Common myeloid progenitor, CD34-positive (primary cell): Measurements from ENCODE around the gene DIP2C.
"Not testable (repeated sequence)": the region's sequence is repeated elsewhere in the genome, so short reads cannot be mapped to it uniquely, and the experiment has no call there.

Source experiments
- CTCF ChIA-PET: fragments of 350-600 bp; sonication (Branson Sonifier 250); formaldehyde crosslinking; loops from one replicate; lab custom pipeline; 2021; ENCODE audit warnings: antibody characterized with exemption; lab: Charles Lee
- POLR2A ChIA-PET: fragments of 350-600 bp; sonication (Branson Sonifier 250); formaldehyde crosslinking; loops from one replicate; lab custom pipeline; 2021; ENCODE audit warnings: antibody characterized with exemption; lab: Charles Lee
- DNase-seq, 3 donors: peaks; one replicate each; pipeline versions ENCODE4 v3.0.0 to v3.0.0-alpha.2; 2013
- H3K27ac ChIP-seq, 2 experiments: 1 replicate in 1 of 2; 2 replicates in 1 of 2; pipeline ENCODE4 v1.7.0; 2013; ENCODE audit warnings: inconsistent platforms in 2 of 2, low read length in 2 of 2, mild to moderate bottlenecking in 2 of 2, low read depth in 1 of 2, moderate library complexity in 1 of 2; ENCODE audit not compliant: severe bottlenecking in 2 of 2, insufficient read depth in 1 of 2, poor library complexity in 1 of 2
- H3K27me3 ChIP-seq, 5 experiments: replicated peaks in 2 of 5; 1 replicate in 3 of 5; 2 replicates in 2 of 5; pipeline versions ENCODE4 v1.6.1 to v1.7.0; 2013; ENCODE audit warnings: low read length in 4 of 5, mild to moderate bottlenecking in 2 of 5, moderate library complexity in 2 of 5, inconsistent platforms in 1 of 5; ENCODE audit not compliant: insufficient read depth in 5 of 5, control insufficient read depth in 4 of 5
- H3K36me3 ChIP-seq, 4 experiments: 1 replicate in 2 of 4; 2 replicates in 2 of 4; pipeline versions ENCODE4 v1.6.1 to v1.7.0; 2013; ENCODE audit warnings: low read length in 3 of 4, control low read depth in 1 of 4, mild to moderate bottlenecking in 1 of 4; ENCODE audit not compliant: control insufficient read depth in 4 of 4, insufficient read depth in 4 of 4
- H3K4me1 ChIP-seq, 4 experiments: 1 replicate in 3 of 4; 2 replicates in 1 of 4; pipeline versions ENCODE4 v1.6.1 to v1.7.1; 2013; ENCODE audit warnings: low read length in 3 of 4, mild to moderate bottlenecking in 3 of 4, control low read depth in 1 of 4, inconsistent platforms in 1 of 4, moderate library complexity in 1 of 4; ENCODE audit not compliant: control insufficient read depth in 4 of 4, insufficient read depth in 4 of 4; ENCODE audit errors: control extremely low read depth in 1 of 4
- H3K4me3 ChIP-seq, 7 experiments: 1 replicate in 4 of 7; 2 replicates in 3 of 7; pipeline versions ENCODE4 v1.5.1 to v1.7.0; 2013; ENCODE audit warnings: mild to moderate bottlenecking in 7 of 7, low read length in 6 of 7, moderate library complexity in 6 of 7, inconsistent platforms in 2 of 7, low read depth in 2 of 7, control low read depth in 1 of 7; ENCODE audit not compliant: insufficient read depth in 4 of 7, control insufficient read depth in 1 of 7; ENCODE audit errors: extremely low read depth in 1 of 7
- H3K9me3 ChIP-seq, 5 experiments: 1 replicate in 4 of 5; 2 replicates in 1 of 5; pipeline versions ENCODE4 v1.6.1 to v1.7.1; 2013; ENCODE audit warnings: low read length in 4 of 5, mild to moderate bottlenecking in 2 of 5, inconsistent platforms in 1 of 5, low read depth in 1 of 5, moderate library complexity in 1 of 5; ENCODE audit not compliant: control insufficient read depth in 4 of 5, insufficient read depth in 2 of 5; ENCODE audit errors: control extremely low read depth in 1 of 5
- WGBS: methylation state at CpG from one replicate; pipeline ENCODE4 v1.1.5; 2013; ENCODE audit not compliant: insufficient coverage; 5-methylcytosine and 5-hydroxymethylcytosine counted together

Gene DIP2C

DNA sequence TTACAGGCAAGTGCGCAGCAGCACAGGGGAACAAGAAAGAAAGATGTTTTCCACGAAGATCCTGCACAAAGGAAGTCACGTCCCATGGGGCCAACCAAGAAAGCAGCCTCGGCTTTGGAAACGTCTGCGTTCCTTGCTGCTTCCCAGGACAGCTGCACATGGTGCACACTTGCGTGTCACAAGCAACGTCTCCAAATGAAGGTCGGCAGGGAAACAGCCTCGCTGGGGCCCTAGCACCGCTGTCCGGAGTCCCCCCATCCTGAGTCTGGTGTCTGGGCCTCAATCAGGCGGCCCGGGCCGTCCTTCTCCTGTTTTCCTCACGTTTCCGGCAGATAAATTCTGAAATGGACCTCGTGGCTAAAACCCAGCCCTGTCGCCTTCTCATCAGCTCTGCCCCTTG lies 206.2 kb downstream of the DIP2C start:
- no peak for DNase-seq
- 98% methylated on average over 19 of the region's 19 CpGs for WGBS
- CTCF ChIA-PET: interaction anchor here (1.8 kb wide), 1 partner anchor 10 kb away, joined by 4 read pairs; no protein-coding TSS in a partner anchor
- Histone ChIP-seq H3K27ac (no peak overlapping the region), H3K4me1 (peaks cover 0 to 2% (median 0%) of the 10 kb centered on the region in 4 experiments), H3K27me3 (peaks cover 0 to 12% (median 5%) of the 10 kb centered on the region in 5 experiments), H3K36me3 (no peaks in the 10 kb centered on the region), H3K4me3 (no peak overlapping the region), H3K9me3 (no peaks in the 10 kb centered on the region)
- POLR2A ChIA-PET: no interaction called here

DNA sequence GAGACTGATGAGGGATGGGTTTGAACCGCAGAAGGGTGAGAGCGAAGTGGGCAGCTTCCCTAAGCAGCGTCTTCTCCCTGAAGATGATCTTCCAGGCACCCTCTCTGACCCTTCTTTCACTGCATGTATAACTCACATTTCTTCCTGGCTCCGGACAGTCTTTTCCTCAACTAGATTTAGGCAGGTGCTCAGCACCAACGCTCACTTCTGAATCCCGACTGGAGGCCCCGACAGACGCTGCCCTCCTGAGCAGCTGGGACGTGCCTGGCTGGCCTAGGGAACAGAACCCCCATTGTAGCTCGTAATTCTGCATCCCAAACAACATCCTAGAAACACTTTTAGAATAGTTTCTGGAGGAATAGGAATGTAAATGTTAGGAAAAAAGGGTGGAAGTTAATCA lies 206.6 kb downstream of the DIP2C start:
- CTCF ChIA-PET: interaction anchor here (1.8 kb wide), 1 partner anchor 10 kb away, joined by 4 read pairs; no protein-coding TSS in a partner anchor
- Histone ChIP-seq H3K27ac (no peak overlapping the region), H3K4me1 (peaks cover 0 to 2% (median 0%) of the 10 kb centered on the region in 4 experiments), H3K36me3 (no peaks in the 10 kb centered on the region), H3K27me3 (peaks cover 0 to 9% (median 5%) of the 10 kb centered on the region in 5 experiments), H3K9me3 (no peaks in the 10 kb centered on the region), H3K4me3 (no peak overlapping the region)
- WGBS: 96% methylated on average over 6 of the region's 10 CpGs
- no peak for DNase-seq
- POLR2A ChIA-PET: no interaction called here

DNA sequence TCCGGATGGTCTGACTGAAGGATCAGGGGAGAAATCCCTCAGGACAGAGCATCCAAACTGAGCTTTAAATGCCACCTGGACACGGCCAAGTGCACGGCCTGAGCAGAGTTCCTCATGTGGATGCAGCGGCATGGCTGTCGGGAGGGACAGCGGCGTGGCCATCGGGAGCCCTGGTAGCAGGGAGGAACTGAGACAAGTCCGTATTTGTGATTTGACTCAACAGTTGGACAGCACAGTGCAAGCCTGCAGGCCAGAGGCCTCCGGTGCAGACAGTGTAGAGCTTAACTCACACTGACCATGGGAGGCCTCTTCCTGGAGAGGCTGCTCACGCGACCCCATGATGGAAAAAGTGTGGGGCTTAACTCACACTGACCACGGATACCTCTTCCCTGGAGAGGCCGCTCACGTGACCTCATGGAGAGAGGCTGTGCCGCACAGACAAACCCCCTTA lies 207.4 kb downstream of the DIP2C start:
- H3K4me3 ChIP-seq: no peak overlapping the region
- H3K9me3 ChIP-seq: no peaks in the 10 kb centered on the region
- peaks cover 0 to 7% (median 5%) of the 10 kb centered on the region in 5 experiments for H3K27me3 ChIP-seq
- WGBS: 97% methylated on average over 16 of the region's 16 CpGs
- ChIA-PET POLR2A (no interaction called here), CTCF (interaction anchor here (1.8 kb wide), 1 partner anchor 11 kb away, joined by 4 read pairs; no protein-coding TSS in a partner anchor)
- peaks cover 0 to 2% (median 0%) of the 10 kb centered on the region in 4 experiments for H3K4me1 ChIP-seq
- no peaks in the 10 kb centered on the region for H3K36me3 ChIP-seq
- DNase-seq: no peak
- H3K27ac ChIP-seq: no peak overlapping the region

DNA sequence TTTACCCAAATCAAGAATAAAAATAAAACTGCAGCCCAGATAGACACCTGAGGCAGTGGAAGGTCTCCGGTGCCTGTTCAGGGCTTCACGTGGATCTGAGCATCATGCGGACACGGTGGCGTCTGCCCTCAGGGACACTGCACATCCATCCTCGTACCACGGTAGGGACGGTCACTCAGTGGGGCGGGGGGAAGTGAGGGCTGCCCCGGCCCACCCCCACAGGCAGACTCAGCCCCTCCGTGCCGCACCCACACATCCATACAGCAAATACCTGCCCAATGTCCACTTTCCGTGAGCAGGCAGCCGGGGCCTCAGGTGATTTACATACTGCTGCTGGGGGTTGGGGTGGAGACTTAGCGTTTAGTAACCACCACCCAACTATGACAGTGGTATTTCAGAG lies 207.8 kb downstream of the DIP2C start:
- H3K36me3 ChIP-seq: no peaks in the 10 kb centered on the region
- no peak overlapping the region for H3K4me3 ChIP-seq
- CTCF ChIA-PET: no interaction called here
- H3K27me3 ChIP-seq: peaks cover 0 to 5% (median 3%) of the 10 kb centered on the region in 5 experiments
- DNase-seq: no peak
- H3K4me1 ChIP-seq: peaks cover 0 to 2% (median 0%) of the 10 kb centered on the region in 4 experiments
- POLR2A ChIA-PET: no interaction called here
- 98% methylated on average over 11 of the region's 15 CpGs for WGBS
- no peak overlapping the region for H3K27ac ChIP-seq
- no peaks in the 10 kb centered on the region for H3K9me3 ChIP-seq

DNA sequence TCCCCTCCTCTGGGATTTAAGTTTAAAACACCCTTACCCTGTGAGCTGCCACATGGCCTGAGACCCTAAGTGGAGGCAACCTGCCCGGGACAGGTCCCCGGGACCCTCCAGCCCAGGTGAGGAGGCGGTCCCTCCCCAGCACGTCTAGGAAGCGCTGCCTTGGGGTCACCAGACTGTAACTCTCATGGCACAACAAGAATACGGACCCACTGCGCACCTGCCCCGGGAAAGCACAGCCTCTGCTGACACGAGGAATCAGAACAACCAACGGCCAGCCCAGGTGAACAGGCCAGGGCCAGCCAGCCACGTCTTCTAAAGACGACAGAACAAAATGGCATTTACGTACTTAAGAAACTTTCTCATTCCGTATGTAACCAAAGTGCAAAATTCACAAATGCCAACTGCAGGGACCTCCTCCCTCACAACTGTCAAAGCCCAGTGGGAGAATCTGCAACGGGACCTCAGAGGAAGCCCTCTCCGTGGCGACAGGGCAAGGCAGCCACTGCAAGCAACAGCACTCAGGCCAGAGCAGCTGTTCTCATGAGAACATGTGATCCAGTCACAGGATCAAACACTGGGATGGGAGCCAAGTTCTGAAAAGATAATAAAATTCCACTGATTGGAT lies 208.4 kb downstream of the DIP2C start:
- POLR2A ChIA-PET: no interaction called here
- WGBS: 84% methylated on average over 17 of the region's 17 CpGs
- H3K36me3 ChIP-seq: no peaks in the 10 kb centered on the region
- no peak overlapping the region for H3K4me3 ChIP-seq
- CTCF ChIA-PET: no interaction called here
- no peak for DNase-seq
- no peak overlapping the region for H3K27ac ChIP-seq
- peaks cover 0 to 2% (median 0%) of the 10 kb centered on the region in 4 experiments for H3K4me1 ChIP-seq
- H3K27me3 ChIP-seq: peaks cover 0 to 8% (median 1%) of the 10 kb centered on the region in 5 experiments
- H3K9me3 ChIP-seq: no peaks in the 10 kb centered on the region

DNA sequence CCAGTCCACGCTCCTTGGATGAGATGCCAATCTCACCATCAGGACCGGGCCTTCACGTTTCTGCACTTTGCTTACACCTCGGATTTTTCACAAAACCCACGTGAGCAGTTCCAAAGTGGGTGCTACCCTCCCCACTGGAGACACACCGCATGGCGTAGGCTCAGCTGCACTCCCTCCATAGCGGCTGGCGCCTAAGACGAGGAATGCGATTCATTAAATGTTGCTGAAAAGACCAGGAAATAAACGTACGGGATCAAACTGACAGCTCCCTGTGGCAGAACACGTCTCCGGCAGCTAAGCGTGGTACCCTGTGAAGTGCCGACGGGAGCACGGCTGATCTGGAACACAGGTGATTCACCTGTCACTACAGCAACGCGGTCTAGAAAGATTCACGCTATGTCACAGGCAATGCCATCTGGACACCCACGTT lies 209.0 kb downstream of the DIP2C start:
- DNase-seq: no peak
- no peaks in the 10 kb centered on the region for H3K36me3 ChIP-seq
- no peak overlapping the region for H3K4me3 ChIP-seq
- ChIA-PET POLR2A (no interaction called here), CTCF (no interaction called here)
- H3K27ac ChIP-seq: no peak overlapping the region
- peaks cover 0 to 6% (median 3%) of the 10 kb centered on the region in 5 experiments for H3K27me3 ChIP-seq
- H3K4me1 ChIP-seq: peaks cover 0 to 2% (median 0%) of the 10 kb centered on the region in 4 experiments
- no peaks in the 10 kb centered on the region for H3K9me3 ChIP-seq
- WGBS: 96% methylated on average over 23 of the region's 23 CpGs

DNA sequence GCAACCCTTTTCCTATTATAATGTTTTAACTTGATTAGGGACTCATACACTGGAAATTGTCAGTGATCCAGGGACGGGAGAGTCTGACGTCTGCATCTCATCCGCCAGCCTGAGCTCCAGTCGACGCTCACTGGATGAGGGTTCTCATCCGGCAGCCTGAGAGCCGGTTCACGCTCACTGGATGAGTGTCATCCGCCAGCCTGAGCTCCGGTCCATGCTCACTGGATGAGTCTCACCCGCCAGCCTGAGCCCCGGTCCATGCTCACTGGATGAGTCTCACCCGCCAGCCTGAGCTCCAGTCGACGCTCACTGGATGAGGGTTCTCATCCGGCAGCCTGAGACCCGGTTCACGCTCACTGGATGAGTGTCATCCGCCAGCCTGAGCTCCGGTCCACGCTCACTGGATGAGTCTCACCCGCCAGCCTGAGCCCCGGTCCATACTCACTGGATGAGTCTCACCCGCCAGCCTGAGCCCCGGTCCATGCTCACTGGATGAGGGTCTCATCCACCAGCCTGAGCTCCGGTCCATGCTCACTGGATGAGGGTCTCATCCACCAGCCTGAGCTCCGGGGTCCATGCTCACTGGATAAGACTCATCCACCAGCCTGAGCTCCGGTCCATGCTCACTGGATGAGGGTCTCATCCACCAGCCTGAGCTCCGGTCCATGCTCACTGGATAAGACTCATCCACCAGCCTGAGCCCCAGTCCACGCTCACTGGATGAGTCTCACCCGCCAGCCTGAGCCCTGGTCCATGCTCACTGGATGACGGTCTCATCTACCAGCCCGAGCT lies 209.6 kb downstream of the DIP2C start:
- H3K36me3 ChIP-seq, POLR2A ChIA-PET, CTCF ChIA-PET: not testable (repeated sequence)

More for the DNA sequence above, 209.6 kb downstream of the DIP2C start:
- H3K4me3 ChIP-seq, H3K27ac ChIP-seq, H3K27me3 ChIP-seq, DNase-seq, H3K9me3 ChIP-seq, H3K4me1 ChIP-seq: not testable (repeated sequence)
- WGBS: 97% methylated on average over 33 of the region's 33 CpGs
